H9 (cell line): ENCODE measurements around the gene NOP9. TPM values are rescaled to one million over a fixed set of nuclear protein-coding genes. Genes with fewer than 3 reads are reported as not detected.
A peak's percentile ranks its signal among the peaks of the same experiment; 100 is the strongest.

Experiments
- DNase-seq: peaks from one replicate; pipeline ENCODE4 v3.0.0-alpha.2; 2017
- H2AFZ ChIP-seq: one replicate; pipeline ENCODE4 v1.6.1; 2013; ENCODE audit warnings: mild to moderate bottlenecking, low read length, control low read depth, moderate library complexity
- H2AK5ac ChIP-seq: 2 replicates; pipeline ENCODE4 v1.6.1; 2013; ENCODE audit warnings: low read length, control low read depth, mixed read lengths; ENCODE audit not compliant: insufficient read length
- H2BK120ac ChIP-seq: one replicate; pipeline ENCODE4 v1.6.1; 2013; ENCODE audit warnings: low read depth, mild to moderate bottlenecking, low read length, control low read depth, inconsistent platforms; ENCODE audit not compliant: poor library complexity, severe bottlenecking
- H2BK12ac ChIP-seq: 2 replicates; pipeline ENCODE4 v1.6.1; 2013; ENCODE audit warnings: low read length, control low read depth, mixed read lengths, low read depth; ENCODE audit not compliant: insufficient read length
- H2BK15ac ChIP-seq: 2 replicates; pipeline ENCODE4 v1.6.1; 2013; ENCODE audit warnings: low read depth, low read length, control low read depth
- H2BK20ac ChIP-seq: one replicate; pipeline ENCODE4 v1.6.1; 2013; ENCODE audit warnings: low read depth, mild to moderate bottlenecking, low read length, control low read depth, inconsistent platforms; ENCODE audit not compliant: poor library complexity, severe bottlenecking
- H2BK5ac ChIP-seq: 2 replicates; pipeline ENCODE4 v1.6.1; 2013; ENCODE audit warnings: low read length, control low read depth, mixed read lengths; ENCODE audit not compliant: insufficient read length
- H3K14ac ChIP-seq: 2 replicates; pipeline ENCODE4 v1.6.1; 2013; ENCODE audit warnings: low read length, control low read depth; ENCODE audit not compliant: insufficient read depth
- H3K18ac ChIP-seq: 2 replicates; pipeline ENCODE4 v1.6.1; 2013; ENCODE audit warnings: low read depth, mild to moderate bottlenecking, mixed read lengths, low read length, control low read depth; ENCODE audit not compliant: insufficient read length
- H3K23ac ChIP-seq: 2 replicates; pipeline ENCODE4 v1.6.1; 2013; ENCODE audit warnings: low read length, control low read depth, mixed read lengths, low read depth; ENCODE audit not compliant: insufficient read length
- H3K23me2 ChIP-seq: 2 replicates; pipeline ENCODE4 v1.6.1; 2013; ENCODE audit warnings: low read depth, mild to moderate bottlenecking, mixed read lengths, low read length, control low read depth; ENCODE audit not compliant: insufficient read length, poor library complexity, severe bottlenecking
- H3K27ac ChIP-seq: 2 replicates; pipeline ENCODE4 v1.5.1; 2013; ENCODE audit warnings: low read length, control low read depth, mixed read lengths, low read depth; ENCODE audit not compliant: insufficient read length
- H3K27me3 ChIP-seq: 2 replicates; pipeline ENCODE4 v1.6.1; 2013; ENCODE audit warnings: low read length, control low read depth, inconsistent platforms; ENCODE audit not compliant: insufficient read depth
- H3K4ac ChIP-seq: 2 replicates; pipeline ENCODE4 v1.6.1; 2013; ENCODE audit warnings: low read depth, mild to moderate bottlenecking, control low read depth, inconsistent platforms, low read length, moderate library complexity
- H3K4me1 ChIP-seq: 2 replicates; pipeline ENCODE4 v1.6.1; 2013; ENCODE audit warnings: low read length, control low read depth, inconsistent platforms; ENCODE audit not compliant: insufficient read depth
- H3K4me2 ChIP-seq: 2 replicates; pipeline ENCODE4 v1.6.1; 2013; ENCODE audit warnings: low read length, control low read depth, mixed read lengths; ENCODE audit not compliant: insufficient read length, insufficient read depth
- H3K56ac ChIP-seq: 2 replicates; pipeline ENCODE4 v1.6.1; 2013; ENCODE audit warnings: low read depth, mild to moderate bottlenecking, mixed read lengths, low read length, control low read depth; ENCODE audit not compliant: insufficient read length
- H3K79me1 ChIP-seq: 2 replicates; pipeline ENCODE4 v1.6.1; 2013; ENCODE audit warnings: low read depth, mild to moderate bottlenecking, moderate library complexity, low read length, control low read depth, inconsistent platforms; ENCODE audit not compliant: insufficient read depth, poor library complexity, severe bottlenecking
- H3K79me2 ChIP-seq: 2 replicates; pipeline ENCODE4 v1.6.1; 2013; ENCODE audit warnings: low read length, control low read depth, inconsistent platforms; ENCODE audit not compliant: insufficient read depth
- H3K9ac ChIP-seq: 2 replicates; pipeline ENCODE4 v1.6.1; 2013; ENCODE audit warnings: low read length, control low read depth, mixed read lengths; ENCODE audit not compliant: insufficient read length; ENCODE audit errors: extremely low read depth
- H3K9me3 ChIP-seq: one replicate; pipeline ENCODE4 v1.6.1; 2013; ENCODE audit warnings: low read depth, low read length, inconsistent platforms; ENCODE audit not compliant: control insufficient read depth
- H3T11ph ChIP-seq: one replicate; pipeline ENCODE4 v1.6.1; 2013; ENCODE audit warnings: mild to moderate bottlenecking, low read length, control low read depth, inconsistent platforms
- H4K20me1 ChIP-seq: one replicate; pipeline ENCODE4 v1.6.1; 2013; ENCODE audit not compliant: control insufficient read depth, insufficient read length, insufficient read depth
- H4K5ac ChIP-seq: 2 replicates; pipeline ENCODE4 v1.6.1; 2013; ENCODE audit warnings: low read depth, mild to moderate bottlenecking, mixed read lengths, low read length, control low read depth; ENCODE audit not compliant: insufficient read length
- H4K8ac ChIP-seq: replicated peaks from 2 replicates; pipeline ENCODE4 v1.6.1; 2013; ENCODE audit warnings: low read length, control low read depth, mixed read lengths, low read depth; ENCODE audit not compliant: insufficient read length
- H4K91ac ChIP-seq: 2 replicates; pipeline ENCODE4 v1.6.1; 2013; ENCODE audit warnings: low read depth, mild to moderate bottlenecking, moderate library complexity, mixed read lengths, low read length, control low read depth; ENCODE audit not compliant: insufficient read length
- H3K27ac Mint-ChIP-seq, 3 experiments: 2 replicates in 2 of 3; 3 replicates in 1 of 3; pipeline ENCODE4 v1.8.0; 2020 to 2021; ENCODE audit warnings: mixed read lengths in 3 of 3, mild to moderate bottlenecking in 1 of 3, moderate library complexity in 1 of 3
- H3K27me3 Mint-ChIP-seq: 2 replicates; pipeline ENCODE4 v1.8.0; 2021; ENCODE audit warnings: low read depth, mild to moderate bottlenecking, moderate library complexity, mixed read lengths
- H3K36me3 Mint-ChIP-seq, 3 experiments: 2 replicates in 2 of 3; 3 replicates in 1 of 3; pipeline ENCODE4 v1.8.0; 2020 to 2021; ENCODE audit warnings: low read depth in 3 of 3, mixed read lengths in 3 of 3; ENCODE audit not compliant: insufficient read depth in 1 of 3
- H3K4me1 Mint-ChIP-seq, 2 experiments: 2 replicates each; pipeline ENCODE4 v1.8.0; 2020; ENCODE audit warnings: mixed read lengths in 2 of 2
- H3K4me3 Mint-ChIP-seq, 2 experiments: 2 replicates in 1 of 2; 3 replicates in 1 of 2; pipeline ENCODE4 v1.8.0; 2020 to 2021; ENCODE audit warnings: mild to moderate bottlenecking in 2 of 2, mixed read lengths in 2 of 2, moderate library complexity in 1 of 2
- H3K9me3 Mint-ChIP-seq, 2 experiments: 2 replicates in 1 of 2; 3 replicates in 1 of 2; pipeline ENCODE4 v1.8.0; 2020; ENCODE audit warnings: mild to moderate bottlenecking in 2 of 2, mixed read lengths in 2 of 2, moderate library complexity in 1 of 2
- WGBS: extraction: QIAGEN DNeasy Blood & Tissue Kit; methylation state at CpG from one replicate; pipeline ENCODE4 v1.1.7; 2013; ENCODE audit warnings: missing lambda C conversion rate, low lambda C conversion rate, mixed read lengths; ENCODE audit not compliant: insufficient read length; ENCODE audit errors: extremely low coverage; 5-methylcytosine and 5-hydroxymethylcytosine counted together
- total RNA-seq: library from RNA; stranded (reverse); gene quantifications from 2 replicates; pipeline ENCODE4 v1.2.1, GENCODE V29; 2021
- TF ChIP-seq, protein P1 (sequence below): fragments of 200-600 bp; sonication (generic); conservative IDR thresholded peaks from 3 replicates; pipeline ENCODE4 v1.8.0; 2021; ENCODE audit warnings: antibody characterized with exemption, mild to moderate bottlenecking

NOP9 gene
- total RNA-seq, 1 experiment from 2014 or later, result 34.7 TPM

DNA sequence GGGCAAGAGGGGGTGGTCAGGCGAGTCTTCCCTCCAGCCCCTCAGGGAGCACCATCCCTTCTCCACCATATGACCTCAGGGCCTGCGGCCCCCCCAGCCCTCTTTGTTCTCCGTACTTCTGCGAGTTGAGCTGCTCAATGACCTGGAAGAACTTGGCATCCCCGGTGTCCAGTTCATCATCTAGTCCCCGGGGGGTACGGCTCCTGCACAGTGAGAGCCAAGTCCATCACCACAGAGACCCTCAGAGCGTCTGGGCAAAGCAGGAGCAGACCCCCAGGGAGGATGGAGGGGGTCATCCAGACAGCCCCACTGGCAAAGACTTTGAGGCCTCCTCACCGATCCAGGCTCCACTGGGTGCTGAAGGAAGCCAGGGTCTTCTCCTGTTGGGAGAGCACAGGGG lies 26.3 kb downstream of the NOP9 start:
- no peaks in the 10 kb centered on the region for H3K4me1 Mint-ChIP-seq
- Histone ChIP-seq H3K27ac (no peak overlapping the region), H2AFZ (no peak overlapping the region), H3K14ac (no peak overlapping the region), H3K79me1 (no peaks in the 10 kb centered on the region), H3K27me3 (no peaks in the 10 kb centered on the region; the same call in 1 of the 2 replicates), H3K4ac (no peak overlapping the region), H2BK15ac (no peak overlapping the region), H4K5ac (no peak overlapping the region), H3K79me2 (no peaks in the 10 kb centered on the region), H3K23ac (no peak overlapping the region), H3K4me2 (no peak overlapping the region), H3K4me1 (no peaks in the 10 kb centered on the region), H4K20me1 (no peaks in the 10 kb centered on the region), H3K9me3 (no peaks in the 10 kb centered on the region), H3K23me2 (no peaks in the 10 kb centered on the region), H3T11ph (no peak overlapping the region), H2BK12ac (no peak overlapping the region), H4K91ac (no peak overlapping the region), H3K56ac (no peak overlapping the region), H2BK20ac (no peak overlapping the region), H4K8ac (no peak overlapping the region), H3K18ac (no peak overlapping the region), H2BK5ac (no peak overlapping the region), H3K9ac (no peak overlapping the region), H2BK120ac (no peak overlapping the region), H2AK5ac (no peak overlapping the region)
- H3K4me3 Mint-ChIP-seq, result no peak overlapping the region
- TF ChIP-seq, protein P1, sequence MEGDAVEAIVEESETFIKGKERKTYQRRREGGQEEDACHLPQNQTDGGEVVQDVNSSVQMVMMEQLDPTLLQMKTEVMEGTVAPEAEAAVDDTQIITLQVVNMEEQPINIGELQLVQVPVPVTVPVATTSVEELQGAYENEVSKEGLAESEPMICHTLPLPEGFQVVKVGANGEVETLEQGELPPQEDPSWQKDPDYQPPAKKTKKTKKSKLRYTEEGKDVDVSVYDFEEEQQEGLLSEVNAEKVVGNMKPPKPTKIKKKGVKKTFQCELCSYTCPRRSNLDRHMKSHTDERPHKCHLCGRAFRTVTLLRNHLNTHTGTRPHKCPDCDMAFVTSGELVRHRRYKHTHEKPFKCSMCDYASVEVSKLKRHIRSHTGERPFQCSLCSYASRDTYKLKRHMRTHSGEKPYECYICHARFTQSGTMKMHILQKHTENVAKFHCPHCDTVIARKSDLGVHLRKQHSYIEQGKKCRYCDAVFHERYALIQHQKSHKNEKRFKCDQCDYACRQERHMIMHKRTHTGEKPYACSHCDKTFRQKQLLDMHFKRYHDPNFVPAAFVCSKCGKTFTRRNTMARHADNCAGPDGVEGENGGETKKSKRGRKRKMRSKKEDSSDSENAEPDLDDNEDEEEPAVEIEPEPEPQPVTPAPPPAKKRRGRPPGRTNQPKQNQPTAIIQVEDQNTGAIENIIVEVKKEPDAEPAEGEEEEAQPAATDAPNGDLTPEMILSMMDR, result no peak
- no CpG with 5 or more reads among the region's 9 CpGs for WGBS
- peaks cover 64% of the 10 kb centered on the region for H3K27me3 Mint-ChIP-seq
- peak overlapping the region in 1 of 3 experiments; percentile 84; a peak in 1 of 7 replicates for H3K27ac Mint-ChIP-seq
- no peak for DNase-seq
- no peaks in the 10 kb centered on the region for H3K36me3 Mint-ChIP-seq
- no peaks in the 10 kb centered on the region; a peak in 3 of 5 replicates for H3K9me3 Mint-ChIP-seq
